NCI-H526 (cell line): Measurements from ENCODE around the gene POM121.
"Not testable (repeated sequence)": the region's sequence is repeated elsewhere in the genome, so short reads cannot be mapped to it uniquely, and the experiment has no call there.

Experiments
- DNase-seq, 2 experiments: peaks; one replicate each; lab custom pipeline; 2025; lab: John Stamatoyannopoulos, UW

POM121 gene

GRCh38 chr7:72949686-72950085, 24.8 kb downstream of the POM121 start:
- not testable (repeated sequence) for DNase-seq

- not testable (repeated sequence) for DNase-seq
Observed at GRCh38 chr7:72950432-72950831, 25.5 kb downstream of the POM121 start.

- not testable (repeated sequence) for DNase-seq
Observed at GRCh38 chr7:72953901-72954562, 29.1 kb downstream of the POM121 start.

- not testable (repeated sequence) for DNase-seq
Observed at GRCh38 chr7:72954563-72955198, 29.8 kb downstream of the POM121 start.

GRCh38 chr7:72960029-72960428, 35.1 kb downstream of the POM121 start:
- DNase-seq: not testable (repeated sequence)

GRCh38 chr7:72960626-72961345, 35.9 kb downstream of the POM121 start:
- not testable (repeated sequence) for DNase-seq

- not testable (repeated sequence) for DNase-seq
Observed at GRCh38 chr7:72961346-72961650, 36.4 kb downstream of the POM121 start.

- not testable (repeated sequence) for DNase-seq
Observed at GRCh38 chr7:72963056-72963455, 38.2 kb downstream of the POM121 start.

- DNase-seq: not testable (repeated sequence)
Observed at GRCh38 chr7:72965186-72965975, 40.5 kb downstream of the POM121 start.

GRCh38 chr7:72966892-72967291, 42.0 kb downstream of the POM121 start:
- peak in 1 of 2 experiments; percentile 0 for DNase-seq

- DNase-seq: not testable (repeated sequence)
Observed at GRCh38 chr7:72968980-72969516, 44.2 kb downstream of the POM121 start, which contains the start of gene TRIM74. Gene TRIM74 (minus strand): TSS chr7:72969466. CDS start chr7:72966157, 3,309 bp downstream.

- not testable (repeated sequence) for DNase-seq
Observed at GRCh38 chr7:72969688-72970087, 44.8 kb downstream of the POM121 start.

GRCh38 chr7:72971505-72971904, 46.6 kb downstream of the POM121 start:
- not testable (repeated sequence) for DNase-seq

- DNase-seq: not testable (repeated sequence)
Observed at GRCh38 chr7:72974781-72975180, 49.9 kb downstream of the POM121 start.

GRCh38 chr7:72975656-72976286, 50.9 kb downstream of the POM121 start:
- not testable (repeated sequence) for DNase-seq

- DNase-seq: not testable (repeated sequence)
Observed at GRCh38 chr7:72976434-72976833, 51.5 kb downstream of the POM121 start.

- not testable (repeated sequence) for DNase-seq
Observed at GRCh38 chr7:72980382-72980781, 55.5 kb downstream of the POM121 start.

- DNase-seq: not testable (repeated sequence)
Observed at GRCh38 chr7:72982084-72982483, 57.2 kb downstream of the POM121 start.

- not testable (repeated sequence) for DNase-seq
Observed at GRCh38 chr7:72990146-72990913, 65.4 kb downstream of the POM121 start.

- not testable (repeated sequence) for DNase-seq
Observed at GRCh38 chr7:72995484-72995883, 70.6 kb downstream of the POM121 start.
